ENCODE results near the gene TTC33. TPM values are rescaled to one million over a fixed set of nuclear protein-coding genes. Genes with fewer than 3 reads are reported as not detected.
"Not testable (repeated sequence)": the region's sequence is repeated elsewhere in the genome, so short reads cannot be mapped to it uniquely, and the experiment has no call there.

The TTC33 gene
- total RNA-seq (2014; rRNA removed; shearing (Covaris generic)), result 28.7 and 35.3 TPM in 2 replicates

- H3K4me1 ChIP-seq, result peaks cover 6% of the 10 kb centered on the region; the same call in 1 of the 2 replicates
- H3K27ac ChIP-seq, result peak within 1 kb of the TSS; percentile 57
- H3K27me3 ChIP-seq, result no peaks in the 10 kb centered on the region
- 0 out of 2 replicates have a peak, but pooled peaks cover 3% of the 10 kb centered on the region for H3K36me3 ChIP-seq
- peak; percentile 98 to 99 for DNase-seq
- peak within 1 kb of the TSS; percentile 87 for H3K4me3 ChIP-seq
- no peaks in the 10 kb centered on the region for H3K9me3 ChIP-seq (replicated peaks)
Measured at GRCh38 chr5:40755407-40756365, at the start of gene TTC33. TSS of gene TTC33 (minus strand) at chr5:40755961. CDS start at chr5:40747018, 8,943 bp downstream.

- Histone ChIP-seq H3K9me3 (replicated peaks) (no peaks in the 10 kb centered on the region), H3K4me3 (no peak overlapping the region), H3K36me3 (no peaks in the 10 kb centered on the region), H3K27me3 (peaks cover 3% of the 10 kb centered on the region; the same call in 1 of the 2 replicates), H3K4me1 (peaks cover 6% of the 10 kb centered on the region), H3K27ac (no peak overlapping the region)
- DNase-seq, result no peak
Measured at GRCh38 chr5:40801771-40802562, 46.2 kb upstream of the TTC33 start.

GRCh38 chr5:40799258-40799657 lies 43.5 kb upstream of the TTC33 start:
- H3K4me1 ChIP-seq, result peaks cover 6% of the 10 kb centered on the region
- H3K36me3 ChIP-seq, result peaks cover 6% of the 10 kb centered on the region; the same call in 1 of the 2 replicates
- H3K27ac ChIP-seq, result no peak overlapping the region
- no peaks in the 10 kb centered on the region for H3K27me3 ChIP-seq
- H3K4me3 ChIP-seq, result peak overlapping the region; percentile 94
- H3K9me3 ChIP-seq (replicated peaks), result no peaks in the 10 kb centered on the region
- DNase-seq, result peak in 1 of 2 experiments; percentile 22

GRCh38 chr5:40798801-40799210 lies 43.0 kb upstream of the TTC33 start:
- Histone ChIP-seq H3K4me1 (peaks cover 6% of the 10 kb centered on the region), H3K9me3 (replicated peaks) (no peaks in the 10 kb centered on the region), H3K27me3 (no peaks in the 10 kb centered on the region), H3K4me3 (peak overlapping the region; percentile 94), H3K27ac (peak overlapping the region; percentile 73), H3K36me3 (peaks cover 6% of the 10 kb centered on the region; the same call in 1 of the 2 replicates)
- no peak for DNase-seq

DNA sequence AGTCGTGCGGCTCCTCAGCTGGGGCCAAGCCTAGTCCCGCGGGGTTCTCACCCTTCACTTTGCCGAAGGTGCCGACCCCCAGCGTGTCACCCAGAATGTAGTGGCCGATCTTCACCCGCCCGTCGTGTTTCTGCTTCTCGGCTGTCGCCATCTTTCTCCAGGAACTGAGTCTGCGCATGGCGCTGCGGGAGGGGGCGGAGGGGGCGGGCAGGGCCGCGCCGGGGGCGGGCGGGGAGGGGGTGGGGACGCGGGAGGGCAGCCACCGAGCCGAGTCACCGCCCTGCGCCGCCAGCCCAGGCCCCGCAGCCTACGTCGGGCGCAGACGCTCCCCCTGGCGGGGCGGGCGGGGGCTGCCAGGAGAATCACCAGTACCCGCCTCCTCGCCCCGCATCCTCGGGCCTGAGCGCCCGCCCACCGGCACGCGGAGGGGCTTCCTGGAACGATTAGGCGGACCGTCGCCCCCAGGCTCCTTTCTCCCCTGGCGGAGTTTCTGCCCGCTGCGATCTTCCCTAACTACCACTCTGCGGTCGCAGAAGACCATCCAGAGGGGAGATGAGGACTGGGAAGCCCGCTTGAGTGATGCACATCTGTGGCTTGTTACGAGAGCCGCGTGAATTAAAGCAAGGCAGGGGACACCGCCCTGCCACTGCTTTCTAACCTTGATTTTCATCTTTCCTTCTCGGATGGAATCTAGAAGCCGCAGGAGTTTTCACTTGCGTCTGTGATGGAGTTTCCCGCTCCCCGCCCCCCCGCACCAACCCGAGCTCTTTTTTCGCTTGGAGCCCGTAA lies 42.4 kb upstream of the TTC33 start, which contains the start of gene PRKAA1:
PRKAA1 (minus strand) TSS at position 363 of the 789 bp plus-strand sequence; CDS start at position 178, 185 bp downstream.
- no peaks in the 10 kb centered on the region for H3K9me3 ChIP-seq (replicated peaks)
- peaks cover 6% of the 10 kb centered on the region; the same call in 1 of the 2 replicates for H3K36me3 ChIP-seq
- DNase-seq, result peak; percentile 93 to 96
- H3K4me1 ChIP-seq, result peaks cover 6% of the 10 kb centered on the region
- no peaks in the 10 kb centered on the region for H3K27me3 ChIP-seq
- peak within 1 kb of the TSS; percentile 94 for H3K4me3 ChIP-seq
- peak within 1 kb of the TSS; percentile 73 for H3K27ac ChIP-seq

DNA sequence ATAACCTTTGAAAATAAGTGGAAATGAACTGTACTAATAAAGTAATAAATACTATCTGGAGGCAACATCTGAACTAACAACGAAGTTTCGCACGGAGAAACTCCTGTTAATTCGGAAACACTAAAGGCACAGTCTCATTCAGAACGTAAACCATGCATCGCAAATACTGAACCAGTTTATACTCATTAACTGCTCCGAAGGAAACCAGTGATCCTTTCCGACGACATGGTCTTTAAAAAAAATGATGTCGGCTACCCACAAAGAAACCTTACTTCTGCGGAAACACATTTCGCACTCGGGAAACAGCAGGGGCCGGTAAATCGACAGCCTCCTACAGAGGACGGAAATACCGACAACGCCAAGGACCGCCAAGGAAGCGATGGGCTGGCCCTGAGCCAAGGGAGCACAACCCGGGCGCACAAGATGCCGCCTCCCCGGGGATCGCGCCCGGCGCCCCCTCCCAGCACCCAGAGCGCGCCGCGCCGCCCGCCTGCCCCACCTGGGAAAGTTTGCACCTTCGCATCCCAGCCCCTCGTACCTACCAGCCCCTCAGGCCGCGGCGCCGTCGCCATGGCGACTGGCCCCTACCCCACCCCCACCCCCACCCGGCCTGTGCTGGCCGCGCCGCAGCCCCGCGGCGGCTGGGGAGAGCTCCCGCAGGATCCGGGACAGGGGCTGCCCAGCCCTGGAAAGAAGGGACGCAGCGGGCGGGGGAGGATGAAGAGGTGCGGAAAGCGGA lies 41.7 kb upstream of the TTC33 start:
- Histone ChIP-seq H3K27ac (peak overlapping the region; percentile 73), H3K27me3 (no peaks in the 10 kb centered on the region), H3K9me3 (replicated peaks) (no peaks in the 10 kb centered on the region), H3K4me1 (peaks cover 6% of the 10 kb centered on the region), H3K36me3 (peaks cover 6% of the 10 kb centered on the region; the same call in 1 of the 2 replicates), H3K4me3 (peak overlapping the region; percentile 94)
- peak; percentile 88 to 90 for DNase-seq

- H3K9me3 ChIP-seq (replicated peaks), result no peaks in the 10 kb centered on the region
- no peak for DNase-seq
- no peak overlapping the region for H3K27ac ChIP-seq
Measured at GRCh38 chr5:40796487-40796889, 40.7 kb upstream of the TTC33 start.

GRCh38 chr5:40794877-40795276 lies 39.1 kb upstream of the TTC33 start:
- DNase-seq, result not testable (repeated sequence)

More at GRCh38 chr5:40796487-40796889, 40.7 kb upstream of the TTC33 start:
- peaks cover 6% of the 10 kb centered on the region for H3K4me1 ChIP-seq
- H3K4me3 ChIP-seq, result peak overlapping the region; percentile 94
- peaks cover 8% of the 10 kb centered on the region for H3K36me3 ChIP-seq
- H3K27me3 ChIP-seq, result no peaks in the 10 kb centered on the region

DNA sequence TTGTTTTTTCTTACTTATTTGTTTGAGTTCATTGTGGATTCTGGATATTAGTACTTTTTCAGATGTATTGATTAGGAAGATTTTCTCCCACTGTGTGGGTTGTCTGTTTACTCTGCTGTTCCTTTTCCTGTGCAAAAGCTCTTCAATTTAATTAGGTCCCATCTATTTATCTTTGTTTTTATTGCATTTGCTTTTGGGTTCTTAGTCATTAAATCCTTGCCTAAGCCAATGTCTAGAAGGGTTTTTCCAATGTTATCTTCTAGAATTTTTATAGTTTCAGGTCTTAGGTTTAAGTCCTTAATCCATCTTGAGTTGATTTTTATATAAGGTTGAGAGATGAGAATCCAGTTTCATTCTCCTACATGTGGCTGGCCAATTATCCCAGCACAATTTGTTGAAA lies 38.6 kb upstream of the TTC33 start:
- H3K27ac ChIP-seq; DNase-seq; H3K4me1 ChIP-seq; H3K27me3 ChIP-seq; H3K9me3 ChIP-seq (replicated peaks); H3K4me3 ChIP-seq: not testable (repeated sequence)
- peaks cover 11% of the 10 kb centered on the region for H3K36me3 ChIP-seq

More at GRCh38 chr5:40794877-40795276, 39.1 kb upstream of the TTC33 start:
- H3K4me1 ChIP-seq; H3K4me3 ChIP-seq; H3K9me3 ChIP-seq (replicated peaks); H3K27ac ChIP-seq; H3K27me3 ChIP-seq: not testable (repeated sequence)
- peaks cover 11% of the 10 kb centered on the region for H3K36me3 ChIP-seq

DNA sequence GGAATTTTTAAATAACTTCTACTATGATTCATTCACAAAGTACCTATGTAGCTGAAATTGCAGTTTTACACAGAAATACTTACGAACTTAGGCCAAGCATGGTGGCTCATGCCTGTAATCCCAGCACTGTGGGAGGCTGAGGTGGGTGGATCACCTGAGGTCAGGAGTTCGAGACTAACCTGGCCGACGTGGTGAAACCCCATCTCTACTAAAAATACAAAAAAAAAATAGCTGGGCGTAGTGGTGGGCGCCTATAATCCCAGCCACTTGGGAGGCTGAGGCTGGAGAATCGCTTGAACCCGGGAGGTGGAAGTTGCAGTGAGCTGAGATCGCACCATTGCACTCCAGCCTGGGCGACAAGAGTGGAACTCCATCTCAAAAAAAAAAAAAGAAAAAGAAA lies 36.9 kb upstream of the TTC33 start:
- not testable (repeated sequence) for H3K27me3 ChIP-seq; H3K4me3 ChIP-seq; DNase-seq; H3K4me1 ChIP-seq; H3K27ac ChIP-seq; H3K9me3 ChIP-seq (replicated peaks)
- H3K36me3 ChIP-seq, result peaks cover 17% of the 10 kb centered on the region

GRCh38 chr5:40791715-40792139 lies 36.0 kb upstream of the TTC33 start:
- no peaks in the 10 kb centered on the region for H3K4me1 ChIP-seq
- H3K36me3 ChIP-seq, result peaks cover 19% of the 10 kb centered on the region
- H3K27me3 ChIP-seq, result no peaks in the 10 kb centered on the region
- H3K27ac ChIP-seq, result no peak overlapping the region
- no peak for DNase-seq
- no peak overlapping the region for H3K4me3 ChIP-seq
- peaks cover 6% of the 10 kb centered on the region for H3K9me3 ChIP-seq (replicated peaks)

DNA sequence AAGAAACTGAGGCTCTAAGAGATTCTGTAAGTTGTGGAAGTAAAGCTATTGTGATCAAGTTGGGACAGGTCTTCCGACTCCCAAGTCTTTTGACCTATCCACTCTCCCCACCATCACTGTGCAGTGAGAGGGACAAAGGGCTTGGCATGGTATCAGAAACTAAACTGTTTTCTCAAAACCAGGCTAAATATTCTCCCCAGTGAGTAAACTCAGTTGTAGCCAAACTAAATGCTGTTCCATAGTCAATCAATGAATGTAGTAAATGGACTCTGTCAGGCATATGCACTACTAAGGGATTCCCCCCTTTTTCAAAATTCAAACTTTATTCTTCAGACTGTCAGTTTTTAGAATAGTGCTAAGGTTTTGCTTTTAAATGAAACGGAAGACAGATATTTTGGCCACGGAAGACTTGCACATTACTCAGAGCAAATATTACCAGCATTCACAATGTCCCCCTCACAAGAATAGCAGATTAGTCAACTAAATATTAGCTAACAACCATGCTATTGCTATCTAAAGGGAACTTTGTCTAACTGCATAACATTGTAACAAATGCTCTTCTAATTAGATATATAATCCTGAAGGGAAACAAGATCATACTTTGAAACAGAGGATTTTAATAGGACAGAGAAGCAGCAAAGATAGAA lies 35.3 kb upstream of the TTC33 start:
- Histone ChIP-seq H3K27ac (no peak overlapping the region), H3K36me3 (peaks cover 19% of the 10 kb centered on the region)
- DNase-seq, result no peak

DNA sequence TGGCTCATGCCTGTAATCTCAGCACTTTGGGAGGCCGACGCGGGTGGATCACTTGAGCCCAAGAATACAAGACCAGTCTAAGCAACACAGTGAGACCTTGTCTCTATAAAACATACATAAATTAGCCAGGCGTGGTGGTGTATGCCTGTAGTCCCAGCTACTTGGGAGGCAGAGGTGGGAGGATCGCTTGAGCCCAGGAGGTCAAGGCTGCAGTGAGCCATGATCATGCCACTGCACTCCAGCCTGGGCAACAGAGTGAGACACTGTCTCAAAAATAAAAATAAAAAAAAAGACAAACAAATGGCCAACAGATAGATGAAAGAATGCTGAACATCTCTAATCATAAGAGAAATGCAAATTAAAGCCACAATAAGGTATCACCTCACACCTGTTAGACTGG lies 33.2 kb upstream of the TTC33 start:
- H3K36me3 ChIP-seq, result peaks cover 14% of the 10 kb centered on the region
- not testable (repeated sequence) for H3K4me1 ChIP-seq; H3K4me3 ChIP-seq; DNase-seq; H3K27ac ChIP-seq; H3K9me3 ChIP-seq (replicated peaks); H3K27me3 ChIP-seq

More for the DNA sequence above, 35.3 kb upstream of the TTC33 start:
- Histone ChIP-seq H3K4me3 (no peak overlapping the region), H3K4me1 (no peaks in the 10 kb centered on the region), H3K27me3 (no peaks in the 10 kb centered on the region), H3K9me3 (replicated peaks) (peaks cover 6% of the 10 kb centered on the region)

Measured in SJCRH30 (cell line).